AG20443 (cell line): ENCODE results near the gene GAL3ST2.
"Not testable (repeated sequence)": the region's sequence is repeated elsewhere in the genome, so short reads cannot be mapped to it uniquely, and the experiment has no call there.

Source experiments
- DNase-seq: peaks from one replicate; pipeline ENCODE4 v3.0.0; 2012; ENCODE audit warnings: low spot score, mixed read lengths

Gene GAL3ST2

GRCh38 chr2:241768850-241769249 is 7.8 kb upstream of the GAL3ST2 start:
- DNase-seq = peak; percentile 9

- peak; percentile 9 for DNase-seq
Observed at GRCh38 chr2:241769819-241770184, 6.8 kb upstream of the GAL3ST2 start.

- peak; percentile 11 for DNase-seq
Observed at GRCh38 chr2:241770185-241770935, 6.3 kb upstream of the GAL3ST2 start.

GRCh38 chr2:241770936-241771285 is 5.7 kb upstream of the GAL3ST2 start:
- no peak for DNase-seq

DNA sequence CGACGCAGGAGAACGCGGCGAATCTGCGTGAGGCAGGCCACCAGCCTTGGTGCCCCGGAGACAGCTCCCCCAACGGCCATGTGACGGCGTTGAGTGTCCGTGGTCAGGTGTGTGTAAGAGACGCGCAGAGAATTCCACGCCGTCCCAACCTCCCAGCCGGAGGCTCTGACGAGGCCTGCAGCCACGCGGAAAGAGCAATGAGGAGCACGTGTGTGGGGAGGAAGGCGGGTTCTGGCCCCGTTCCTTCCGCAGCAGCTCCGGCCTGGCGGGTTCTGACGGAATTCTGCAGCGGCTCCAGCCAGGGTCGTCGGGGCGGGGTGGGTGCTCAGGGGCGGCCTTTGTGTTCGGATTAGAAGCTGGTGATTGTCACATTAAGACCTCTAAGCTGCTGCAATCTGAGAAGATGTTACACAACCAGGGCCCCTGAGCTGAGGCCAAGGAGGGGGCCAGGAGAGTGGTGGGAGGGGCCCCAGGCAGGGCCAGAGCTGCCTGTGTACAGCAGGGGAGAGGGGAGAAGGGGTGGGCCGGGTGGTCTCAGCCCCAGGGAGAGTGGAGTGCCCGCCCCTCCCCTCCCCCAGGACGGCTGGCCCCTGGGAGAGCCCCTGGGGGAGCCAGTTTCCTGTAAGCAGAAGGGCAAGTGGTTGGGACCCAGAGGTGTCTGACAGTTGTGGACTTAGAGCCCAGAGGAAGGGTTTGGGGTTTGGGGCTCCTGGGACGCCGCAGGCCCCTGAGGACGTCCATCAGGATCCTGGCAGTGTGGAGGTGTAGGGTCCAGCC is 5.1 kb upstream of the GAL3ST2 start:
- DNase-seq = peak; percentile 74

- no peak for DNase-seq
Observed at GRCh38 chr2:241772063-241772499, 4.5 kb upstream of the GAL3ST2 start.

- DNase-seq = no peak
Observed at GRCh38 chr2:241773511-241774418, 2.9 kb upstream of the GAL3ST2 start.

- peak; percentile 93 for DNase-seq
Observed at GRCh38 chr2:241774419-241775222, 2.0 kb upstream of the GAL3ST2 start.

DNA sequence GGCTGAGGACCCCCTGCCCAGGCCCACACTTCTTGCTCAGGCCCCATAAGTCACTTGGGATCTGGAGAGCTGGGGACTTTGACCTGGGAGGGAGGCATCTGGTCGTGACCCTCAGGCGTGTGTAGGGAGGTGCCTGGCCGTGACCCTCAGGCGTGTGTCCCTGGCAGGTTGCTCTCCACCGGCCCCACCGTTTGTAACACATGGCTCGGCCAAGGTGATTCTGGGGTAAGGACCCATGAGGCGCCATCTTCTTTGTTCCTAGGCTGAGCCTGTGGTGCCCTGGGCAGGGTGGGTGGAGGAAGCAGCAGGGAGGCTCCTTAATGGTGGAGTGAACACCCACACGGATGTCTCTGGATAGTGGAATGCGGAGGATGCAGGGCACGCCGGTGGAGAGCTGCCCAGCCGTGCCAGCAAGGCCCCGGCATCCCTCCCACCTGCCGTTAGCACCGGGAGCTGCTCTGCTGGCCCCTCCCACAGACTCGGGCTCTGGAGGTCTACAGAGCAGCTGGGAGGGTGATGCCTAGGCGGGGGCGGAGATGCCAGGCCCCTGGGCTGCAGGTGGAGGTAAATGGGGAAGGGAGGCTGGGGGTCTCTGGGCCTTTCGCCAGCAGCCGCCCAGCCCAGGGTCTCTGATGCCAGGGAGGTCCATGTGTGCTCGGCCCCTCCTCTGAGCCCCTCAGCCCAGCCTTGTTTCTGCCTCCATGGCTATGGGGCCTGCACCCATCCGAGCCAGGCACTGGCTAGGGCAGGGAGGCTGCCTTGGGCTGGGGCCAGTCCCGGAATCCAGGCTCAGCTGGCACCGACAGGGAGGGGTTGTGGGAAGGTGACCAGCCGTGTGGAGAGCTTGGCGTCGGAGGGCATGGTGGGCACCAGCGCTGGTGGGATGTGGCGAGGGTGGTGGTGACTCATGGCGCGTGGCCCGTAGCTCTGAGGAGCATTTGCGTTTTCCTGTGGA is 1.1 kb upstream of the GAL3ST2 start:
- DNase-seq = peak; percentile 11

GRCh38 chr2:241777170-241777685 is 606 bp downstream of the GAL3ST2 start:
- peak; percentile 6 for DNase-seq

- DNase-seq = peak; percentile 13
Observed at GRCh38 chr2:241777686-241778627, 1.3 kb downstream of the GAL3ST2 start.

- no peak for DNase-seq
Observed at GRCh38 chr2:241780939-241781569, 4.4 kb downstream of the GAL3ST2 start.

GRCh38 chr2:241782053-241782452 is 5.4 kb downstream of the GAL3ST2 start:
- not testable (repeated sequence) for DNase-seq

DNA sequence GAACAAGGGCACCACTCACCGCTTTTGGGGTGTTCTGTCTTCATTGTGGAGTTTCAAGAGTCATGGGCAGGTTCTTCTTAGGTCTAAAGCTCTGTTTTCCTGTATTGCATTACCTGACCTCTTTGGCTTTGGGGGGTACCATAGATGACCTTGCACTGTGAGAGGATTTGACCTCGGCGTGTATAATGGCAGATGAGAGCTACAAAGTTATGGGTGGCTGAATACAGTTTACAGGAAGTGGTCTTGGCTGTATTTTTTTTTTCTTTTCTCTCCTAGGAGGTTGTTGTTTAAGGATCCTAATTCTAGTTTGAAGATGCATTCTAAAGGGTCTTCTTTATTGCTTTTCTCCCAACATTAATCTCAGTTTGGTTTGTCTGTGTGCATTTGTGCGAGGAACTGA is 11.5 kb downstream of the GAL3ST2 start:
- no peak for DNase-seq

GRCh38 chr2:241788572-241788971 is 11.9 kb downstream of the GAL3ST2 start:
- DNase-seq = no peak

DNA sequence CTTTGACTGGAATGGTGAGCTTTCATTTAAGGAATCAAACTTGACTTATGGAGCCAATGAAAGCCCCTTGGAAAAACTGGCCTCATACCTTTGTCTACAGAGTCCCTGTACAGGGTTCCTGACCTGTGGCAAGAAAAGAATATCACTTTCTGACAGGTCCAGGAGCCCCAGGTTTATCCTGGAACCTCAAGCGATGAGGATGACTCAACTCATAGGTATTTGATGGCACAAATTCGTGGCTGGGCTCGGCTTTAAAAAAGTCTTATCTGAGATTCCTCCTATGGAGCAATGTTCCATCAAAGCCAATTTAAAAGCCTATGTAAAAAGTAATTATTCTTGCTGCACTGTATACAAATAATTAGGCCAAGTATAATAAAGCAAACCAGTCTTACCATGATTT is 14.8 kb downstream of the GAL3ST2 start:
- DNase-seq = not testable (repeated sequence)

DNA sequence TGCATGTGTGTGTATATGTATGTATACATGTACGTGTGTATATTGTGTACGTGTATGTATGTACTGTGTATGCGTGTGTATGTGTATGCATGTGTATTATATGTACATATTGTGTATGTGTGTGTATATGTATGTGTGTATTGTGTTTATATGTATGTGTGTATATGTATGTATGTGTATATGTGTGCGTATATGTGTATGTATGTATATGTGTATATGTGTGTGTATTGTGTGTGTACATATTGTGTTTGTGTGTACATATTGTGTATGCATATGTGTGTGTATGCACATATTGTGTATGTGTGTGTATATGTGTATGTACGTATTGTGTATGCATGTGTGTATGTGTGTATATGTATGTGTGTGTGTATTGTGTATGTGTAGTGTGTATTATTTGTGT is 16.8 kb downstream of the GAL3ST2 start:
- no peak for DNase-seq

GRCh38 chr2:241794250-241794823 is 17.7 kb downstream of the GAL3ST2 start:
- no peak for DNase-seq
